Gastrocnemius medialis (tissue), 4 donors: ENCODE data around the gene ZFP3. TPM values are rescaled to one million over a fixed set of nuclear protein-coding genes. Genes with fewer than 3 reads are reported as not detected.
"Not testable (repeated sequence)": the region's sequence is repeated elsewhere in the genome, so short reads cannot be mapped to it uniquely, and the experiment has no call there.

Experiments used
- ATAC-seq, 2 donors: fragments of 150-250 bp; one replicate each; pipeline ENCODE4 v1.9.1; 2016
- DNase-seq, 2 donors: peaks; one replicate each; pipeline ENCODE4 v3.0.0-alpha.2; 2019
- H3K27ac ChIP-seq, 4 donors: fragments of 200-600 bp; sonication (generic); 1 replicate in 1 of 4; 2 replicates in 3 of 4; pipeline ENCODE4 v1.5.1; 2016 to 2018; ENCODE audit warnings: mild to moderate bottlenecking in 2 of 4, moderate library complexity in 1 of 4
- H3K27me3 ChIP-seq, 3 donors: fragments of 200-600 bp; sonication (generic) in 2 of 3; 1 replicate in 1 of 3; 2 replicates in 2 of 3; pipeline versions ENCODE4 v1.5.1 to v1.6.0; 2016 to 2019; ENCODE audit warnings: mild to moderate bottlenecking in 1 of 3, moderate library complexity in 1 of 3
- H3K36me3 ChIP-seq, 2 donors: fragments of 200-600 bp; sonication (generic) in 1 of 2; one replicate each; pipeline ENCODE4 v1.5.1; 2017 to 2018
- H3K4me1 ChIP-seq, 2 donors: fragments of 200-600 bp; sonication (generic) in 1 of 2; one replicate each; pipeline ENCODE4 v1.5.1; 2016 to 2017; ENCODE audit warnings: mild to moderate bottlenecking in 2 of 2
- H3K4me3 ChIP-seq, 4 donors: fragments of 200-600 bp; sonication (generic) in 3 of 4; 1 replicate in 1 of 4; 2 replicates in 3 of 4; pipeline ENCODE4 v1.5.1; 2016 to 2019; ENCODE audit warnings: mild to moderate bottlenecking in 2 of 4
- H3K9me3 ChIP-seq, 3 donors: fragments of 200-600 bp; sonication (generic) in 2 of 3; 1 replicate in 1 of 3; 2 replicates in 2 of 3; pipeline ENCODE4 v1.5.1; 2016 to 2019
- POLR2A ChIP-seq, 2 donors: fragments of 450-650 bp; IDR thresholded peaks; one replicate each; pipeline ENCODE4 v1.6.1; 2017; ENCODE audit warnings: antibody characterized with exemption in 2 of 2, mild to moderate bottlenecking in 2 of 2, moderate library complexity in 2 of 2
- in situ Hi-C, 4 donors: fragments of 200-750 bp; cut with MboI; loops; one replicate each; pipeline versions ENCODE4 v1.15.0 to v1.8.0; 2017; ENCODE audit warnings: low sequenced_read_pairs in 4 of 4
- intact Hi-C: fragments of 100-400 bp; cut with DNase I; formaldehyde crosslinking; loops from one replicate; pipeline ENCODE4 v1.15.1; 2023; ENCODE audit warnings: low total_unique reads
- total RNA-seq, 4 donors: library from RNA; depleted of rRNA; stranded (reverse); fragments of >200 nt; gene quantifications; one replicate each; pipeline versions ENCODE4 v1.1.0 to v1.2.3, GENCODE V29; 2016
- TF ChIP-seq, protein P1 (sequence below), 5 experiments: fragments of 450-650 bp in 3 of 5; fragments of 200-600 bp in 2 of 5; sonication (generic) in 2 of 5; IDR thresholded peaks in 4 of 5; conservative IDR thresholded peaks in 1 of 5; 1 replicate in 4 of 5; 2 replicates in 1 of 5; pipeline ENCODE4 v1.5.1; 2016 to 2019; ENCODE audit warnings: antibody characterized with exemption in 5 of 5, mild to moderate bottlenecking in 3 of 5, moderate library complexity in 3 of 5

Gene ZFP3
- total RNA-seq, 4 donors from 2014 or later, result 6.1 to 11.4 (median 7.6) TPM

DNA sequence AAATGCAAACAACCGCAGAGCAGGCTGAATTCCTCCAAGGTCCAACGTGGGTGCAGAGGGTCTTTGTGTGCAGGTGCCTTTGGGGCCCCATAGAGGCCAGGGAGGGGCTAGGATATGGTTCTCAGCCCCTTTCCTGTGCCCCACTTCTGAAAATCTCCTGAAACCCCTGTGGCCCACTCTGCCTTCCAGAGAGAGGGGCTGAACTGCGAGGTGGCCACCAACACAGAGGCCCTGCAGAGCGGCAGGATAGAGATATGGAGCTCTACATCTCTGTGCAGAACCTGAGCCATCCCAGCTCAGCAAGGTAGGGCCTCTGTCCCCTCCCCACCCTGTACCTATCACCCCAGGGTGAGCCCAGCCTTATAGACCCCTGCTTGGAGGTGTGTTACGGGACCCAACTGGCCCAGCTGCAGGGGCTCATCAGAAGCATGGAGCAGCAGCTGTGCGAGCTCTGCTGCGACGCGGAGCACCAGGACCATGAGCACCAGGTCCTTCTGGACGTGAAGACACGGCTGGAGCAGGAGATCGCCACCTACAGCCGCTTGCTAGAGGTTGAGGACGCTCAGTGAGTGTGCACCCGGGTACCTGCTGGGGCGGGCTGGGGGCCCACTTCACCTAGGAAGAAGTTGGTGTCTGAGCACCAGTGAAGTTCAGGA, 43.0 kb downstream of the ZFP3 start:
- Histone ChIP-seq H3K27me3 (peaks cover 2 to 5% (median 4%) of the 10 kb centered on the region in 3 donors), H3K4me1 (peaks cover 18 to 27% of the 10 kb centered on the region in 2 donors), H3K27ac (peak overlapping the region; percentile 86 to 92 (median 88)), H3K9me3 (no peaks in the 10 kb centered on the region), H3K36me3 (no peaks in the 10 kb centered on the region), H3K4me3 (peak overlapping the region; percentile 33 to 78 (median 68))
- ATAC-seq (peak in 1 of 2 donors; percentile 13), DNase-seq (peak in 1 of 2 donors; percentile 46)
- intact Hi-C loops (loop anchor here (5.0 kb wide), 1 partner anchor 119 kb away; no protein-coding TSS in a partner anchor), in situ Hi-C loops (no loop called here)
- TF ChIP-seq POLR2A (IDR thresholded peaks at IDR 0.05), result peak in 1 of 2 donors; percentile 37
- TF ChIP-seq, protein P1, sequence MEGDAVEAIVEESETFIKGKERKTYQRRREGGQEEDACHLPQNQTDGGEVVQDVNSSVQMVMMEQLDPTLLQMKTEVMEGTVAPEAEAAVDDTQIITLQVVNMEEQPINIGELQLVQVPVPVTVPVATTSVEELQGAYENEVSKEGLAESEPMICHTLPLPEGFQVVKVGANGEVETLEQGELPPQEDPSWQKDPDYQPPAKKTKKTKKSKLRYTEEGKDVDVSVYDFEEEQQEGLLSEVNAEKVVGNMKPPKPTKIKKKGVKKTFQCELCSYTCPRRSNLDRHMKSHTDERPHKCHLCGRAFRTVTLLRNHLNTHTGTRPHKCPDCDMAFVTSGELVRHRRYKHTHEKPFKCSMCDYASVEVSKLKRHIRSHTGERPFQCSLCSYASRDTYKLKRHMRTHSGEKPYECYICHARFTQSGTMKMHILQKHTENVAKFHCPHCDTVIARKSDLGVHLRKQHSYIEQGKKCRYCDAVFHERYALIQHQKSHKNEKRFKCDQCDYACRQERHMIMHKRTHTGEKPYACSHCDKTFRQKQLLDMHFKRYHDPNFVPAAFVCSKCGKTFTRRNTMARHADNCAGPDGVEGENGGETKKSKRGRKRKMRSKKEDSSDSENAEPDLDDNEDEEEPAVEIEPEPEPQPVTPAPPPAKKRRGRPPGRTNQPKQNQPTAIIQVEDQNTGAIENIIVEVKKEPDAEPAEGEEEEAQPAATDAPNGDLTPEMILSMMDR (IDR thresholded peaks at IDR 0.05 in 4 of 5, conservative IDR thresholded peaks at IDR 0.05 in 1 of 5), result peak in 1 of 5 experiments; percentile 22

DNA sequence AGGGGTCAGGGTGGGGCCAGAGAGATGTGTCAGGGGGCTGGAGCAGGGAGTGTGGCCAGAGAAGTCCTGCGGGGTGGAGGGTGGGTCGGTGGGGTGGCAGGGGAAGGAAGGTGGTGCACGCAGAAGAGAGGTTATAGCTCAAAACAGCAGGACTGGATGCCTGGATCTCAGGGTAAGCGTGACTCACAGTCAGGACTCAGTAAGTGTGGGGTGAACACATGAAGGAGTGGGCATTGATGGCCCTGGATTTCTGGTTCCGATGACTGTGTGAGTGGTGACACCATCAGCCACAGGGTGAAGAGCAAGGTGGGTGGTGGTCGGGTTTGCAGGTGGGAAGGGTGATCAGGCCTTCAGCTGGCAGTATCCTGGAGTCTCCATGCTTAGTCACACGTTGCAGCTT, 43.8 kb downstream of the ZFP3 start:
- H3K9me3 ChIP-seq, H3K27me3 ChIP-seq, DNase-seq, H3K36me3 ChIP-seq, in situ Hi-C loops: not testable (repeated sequence)
- peak overlapping the region; percentile 86 to 92 (median 88) for H3K27ac ChIP-seq
- peak overlapping the region; percentile 65 to 78 (median 74) for H3K4me3 ChIP-seq
- intact Hi-C loops, result loop anchor here (5.0 kb wide), 1 partner anchor 120 kb away; no protein-coding TSS in a partner anchor
- peak in 1 of 2 donors; percentile 6 for ATAC-seq
- H3K4me1 ChIP-seq, result peaks cover 18 to 27% of the 10 kb centered on the region in 2 donors

DNA sequence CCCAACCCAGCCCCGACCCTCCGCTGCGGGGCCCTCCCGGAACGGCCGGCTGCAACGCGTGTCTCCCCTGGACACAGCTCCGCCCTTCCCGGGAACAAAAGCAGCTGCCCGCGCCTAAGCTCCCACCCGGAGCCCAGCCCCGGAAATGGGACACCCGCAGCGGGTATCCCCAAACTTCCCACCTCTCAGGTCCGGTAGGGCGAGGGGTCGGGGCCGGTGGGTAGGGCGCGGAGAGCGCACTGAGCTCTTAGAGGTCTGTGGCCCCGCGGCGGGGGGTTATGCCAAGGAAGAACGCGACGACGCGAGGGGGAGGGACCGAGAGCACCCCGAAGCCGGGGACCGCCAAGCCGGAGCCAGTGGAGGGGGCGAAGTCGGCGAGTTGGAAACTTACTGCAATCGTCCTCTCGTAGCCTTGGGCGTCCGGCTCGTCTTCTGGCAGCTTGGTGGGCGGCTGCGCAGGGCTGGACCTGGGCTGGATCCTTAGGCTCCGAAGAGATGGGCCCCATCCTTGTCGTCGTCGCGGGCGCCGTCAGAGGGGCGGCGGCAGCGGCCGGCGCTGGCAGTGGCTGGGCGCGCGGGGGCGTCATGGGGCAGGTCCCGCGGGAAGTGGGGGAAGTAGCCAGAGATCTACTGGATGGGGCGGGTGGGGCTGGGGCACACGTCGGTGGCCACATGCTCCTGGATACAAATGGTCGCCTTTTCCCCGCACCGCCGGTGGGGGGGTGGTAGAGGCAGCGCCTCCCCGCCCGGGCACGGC, 44.5 kb downstream of the ZFP3 start:
- Histone ChIP-seq H3K36me3 (no peaks in the 10 kb centered on the region), H3K9me3 (no peaks in the 10 kb centered on the region), H3K27me3 (no peaks in the 10 kb centered on the region), H3K27ac (peak overlapping the region; percentile 86 to 92 (median 88)), H3K4me3 (peak overlapping the region; percentile 65 to 78 (median 74)), H3K4me1 (peaks cover 18 to 27% of the 10 kb centered on the region in 2 donors)
- intact Hi-C loops, result loop anchor here (5.0 kb wide), 1 partner anchor 120 kb away; no protein-coding TSS in a partner anchor
- ATAC-seq (peak; percentile 60 to 73), DNase-seq (peak in 1 of 2 donors; percentile 47)
- in situ Hi-C loops, result no loop called here
- TF ChIP-seq POLR2A (IDR thresholded peaks at IDR 0.05), result peak; percentile 58 to 74
- TF ChIP-seq, protein P1 (IDR thresholded peaks at IDR 0.05 in 4 of 5, conservative IDR thresholded peaks at IDR 0.05 in 1 of 5), result no peak

DNA sequence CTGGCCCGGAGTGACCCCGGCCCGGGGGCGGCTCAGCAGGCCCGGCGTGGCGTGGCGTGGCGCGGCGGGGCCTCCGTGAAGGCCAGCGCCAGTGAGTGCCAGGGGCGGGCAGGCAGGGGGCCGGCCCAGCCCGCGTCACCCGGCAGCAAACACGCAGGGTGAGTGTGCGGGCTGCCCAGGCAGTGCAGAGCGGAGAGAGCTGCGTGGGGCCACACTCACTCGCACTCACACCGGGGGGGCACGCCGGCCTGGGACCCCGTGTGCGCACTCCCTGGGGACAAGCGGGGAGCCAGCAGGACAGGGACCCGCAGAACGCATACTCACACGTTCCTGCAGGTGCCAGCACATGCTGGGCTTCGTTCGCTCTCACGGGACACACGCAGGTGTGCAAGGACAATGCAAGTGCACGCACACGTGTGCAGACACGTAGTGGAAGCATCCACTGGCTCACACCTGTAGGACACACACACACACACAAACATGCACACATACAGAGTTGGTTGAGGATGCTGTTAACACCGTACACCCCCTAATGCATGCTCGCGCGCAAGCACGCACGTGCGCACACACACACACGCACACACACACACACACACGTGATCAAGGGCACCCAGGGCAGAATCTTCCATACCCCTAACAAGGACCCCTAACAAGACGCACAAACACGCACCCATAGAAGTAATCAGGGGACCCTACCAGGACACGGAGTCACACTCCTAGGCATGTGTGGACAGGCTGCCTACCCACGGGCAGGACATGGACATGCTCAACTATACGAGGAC, 45.3 kb downstream of the ZFP3 start:
- ATAC-seq (peak; percentile 2 to 10), DNase-seq (no peak)
- H3K27ac ChIP-seq, result peak overlapping the region; percentile 86 to 92 (median 88)
- no peaks in the 10 kb centered on the region for H3K9me3 ChIP-seq
- H3K36me3 ChIP-seq, result no peaks in the 10 kb centered on the region
- intact Hi-C loops, result loop anchor here (5.0 kb wide), 1 partner anchor 121 kb away; no protein-coding TSS in a partner anchor
- peaks cover 18 to 27% of the 10 kb centered on the region in 2 donors for H3K4me1 ChIP-seq
- in situ Hi-C loops, result no loop called here
- no peaks in the 10 kb centered on the region for H3K27me3 ChIP-seq
- peak overlapping the region; percentile 65 to 78 (median 74) for H3K4me3 ChIP-seq
- TF ChIP-seq, protein P1 (IDR thresholded peaks at IDR 0.05 in 4 of 5, conservative IDR thresholded peaks at IDR 0.05 in 1 of 5), result no peak
- TF ChIP-seq POLR2A (IDR thresholded peaks at IDR 0.05), result no peak

DNA sequence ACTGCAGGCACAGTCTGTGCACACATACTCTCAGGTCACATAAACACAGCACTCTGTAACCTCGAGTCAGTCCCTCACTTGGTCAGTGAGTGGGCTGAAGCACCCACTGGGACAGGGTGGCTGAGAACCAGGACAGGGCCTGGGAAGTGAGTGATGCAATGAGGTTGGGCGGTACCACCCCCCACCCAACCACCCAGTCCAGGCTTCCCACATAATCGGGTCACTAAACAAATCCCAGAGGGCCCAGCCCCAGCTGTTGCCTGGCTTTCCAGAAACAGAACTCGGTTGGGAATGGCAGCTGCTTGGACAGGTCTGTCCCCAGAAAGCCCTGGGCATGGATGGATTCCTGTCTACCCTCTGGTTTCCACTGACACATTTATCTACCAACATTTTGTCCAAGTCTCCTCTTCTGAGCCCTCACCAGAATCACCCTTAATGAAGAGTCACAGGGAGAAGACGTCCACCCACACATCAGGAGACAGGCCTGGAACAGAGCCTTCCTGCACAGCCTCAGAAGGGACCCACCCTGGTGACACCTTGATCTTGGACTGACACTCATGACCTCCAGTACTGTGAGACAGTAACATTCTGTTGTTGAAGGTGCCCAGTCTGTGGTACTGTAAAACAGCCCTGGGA, 46.0 kb downstream of the ZFP3 start:
- in situ Hi-C loops, DNase-seq, H3K27me3 ChIP-seq: not testable (repeated sequence)

DNA sequence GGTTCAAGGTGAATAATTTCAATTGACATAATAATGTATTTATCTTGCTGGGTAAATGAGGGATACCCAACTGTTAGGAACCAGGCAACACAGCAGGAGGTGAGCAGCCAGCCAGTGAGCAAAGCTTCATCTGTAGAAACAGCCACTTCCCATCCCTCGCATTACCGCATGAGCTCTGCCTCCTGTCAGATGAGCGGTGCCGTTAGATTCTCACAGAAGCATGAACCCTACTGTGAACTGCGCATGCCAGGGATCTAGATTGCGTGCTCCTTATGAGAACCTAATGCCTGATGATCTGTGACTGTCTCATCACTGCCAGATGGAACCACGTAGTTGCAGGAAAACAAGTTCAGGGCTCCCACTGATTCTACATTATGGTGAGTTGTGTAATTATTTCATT, 46.6 kb downstream of the ZFP3 start:
- intact Hi-C loops, result loop anchor here (5.0 kb wide), 1 partner anchor 123 kb away; no protein-coding TSS in a partner anchor
- H3K9me3 ChIP-seq, in situ Hi-C loops, DNase-seq, H3K4me3 ChIP-seq, ATAC-seq, H3K36me3 ChIP-seq, H3K27me3 ChIP-seq: not testable (repeated sequence)
- Histone ChIP-seq H3K27ac (peak overlapping the region in 1 of 4 donors; percentile 88), H3K4me1 (peaks cover 17 to 24% of the 10 kb centered on the region in 2 donors)

More for the DNA sequence above, 46.0 kb downstream of the ZFP3 start:
- Histone ChIP-seq H3K27ac (peak overlapping the region in 2 of 4 donors; percentile 88), H3K4me1 (peaks cover 18 to 27% of the 10 kb centered on the region in 2 donors)
- intact Hi-C loops, result loop anchor here (5.0 kb wide), 1 partner anchor 122 kb away; no protein-coding TSS in a partner anchor
- not testable (repeated sequence) for ATAC-seq, H3K4me3 ChIP-seq, H3K36me3 ChIP-seq, H3K9me3 ChIP-seq
